Esophagus squamous epithelium (tissue), 4 donors: ENCODE results near the gene NLRP12.
A peak's percentile ranks its signal among the peaks of the same experiment; 100 is the strongest.

Experiments
- POLR2A ChIP-seq, 4 donors: fragments of 450-650 bp; IDR thresholded peaks; one replicate each; pipeline ENCODE4 v1.6.1; 2017; ENCODE audit warnings: antibody characterized with exemption in 4 of 4, mild to moderate bottlenecking in 4 of 4, moderate library complexity in 3 of 4
- TF ChIP-seq, protein P1 (sequence below), 6 experiments: fragments of 450-650 bp in 4 of 6; fragments of 200-600 bp in 2 of 6; sonication (generic) in 2 of 6; IDR thresholded peaks; one replicate each; pipeline ENCODE4 v1.5.1; 2016 to 2019; ENCODE audit warnings: antibody characterized with exemption in 6 of 6, mild to moderate bottlenecking in 4 of 6, moderate library complexity in 4 of 6

DNA sequence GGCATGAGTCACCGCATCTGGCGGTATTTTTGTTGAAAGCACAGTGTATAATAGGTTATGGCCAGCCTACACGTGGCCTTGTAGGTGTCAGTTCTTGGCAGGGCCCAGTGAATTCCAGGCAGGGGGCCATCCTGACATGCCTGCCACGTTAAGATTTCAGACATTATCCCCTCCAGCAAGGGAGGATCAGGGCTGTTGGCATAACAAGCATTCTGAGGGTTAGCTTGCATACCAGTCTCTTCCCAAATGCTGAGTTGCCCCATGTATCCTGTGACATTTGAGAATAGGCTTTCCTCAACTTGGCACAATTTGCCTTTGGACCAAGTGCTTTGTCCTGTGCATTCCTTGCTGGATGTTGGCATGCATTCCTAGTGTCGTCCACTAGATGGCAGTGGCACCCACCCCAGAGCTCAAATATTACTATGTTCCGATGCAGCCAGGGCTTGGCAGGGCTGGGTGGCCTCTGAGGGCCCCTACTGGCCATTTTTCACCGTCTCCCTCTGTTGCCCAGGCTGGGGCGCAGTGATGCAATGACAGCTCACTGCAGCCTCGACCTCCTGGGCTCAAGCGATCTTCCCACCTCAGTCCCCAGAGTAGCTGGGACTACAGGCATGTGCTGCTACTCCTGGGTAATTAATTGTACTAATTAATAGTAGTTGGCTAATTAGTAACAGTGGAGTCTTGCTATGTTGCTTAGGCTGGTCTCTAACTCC, 31.2 kb downstream of the NLRP12 start:
- TF ChIP-seq POLR2A (IDR thresholded peaks at IDR 0.05): no peak
- TF ChIP-seq, protein P1, sequence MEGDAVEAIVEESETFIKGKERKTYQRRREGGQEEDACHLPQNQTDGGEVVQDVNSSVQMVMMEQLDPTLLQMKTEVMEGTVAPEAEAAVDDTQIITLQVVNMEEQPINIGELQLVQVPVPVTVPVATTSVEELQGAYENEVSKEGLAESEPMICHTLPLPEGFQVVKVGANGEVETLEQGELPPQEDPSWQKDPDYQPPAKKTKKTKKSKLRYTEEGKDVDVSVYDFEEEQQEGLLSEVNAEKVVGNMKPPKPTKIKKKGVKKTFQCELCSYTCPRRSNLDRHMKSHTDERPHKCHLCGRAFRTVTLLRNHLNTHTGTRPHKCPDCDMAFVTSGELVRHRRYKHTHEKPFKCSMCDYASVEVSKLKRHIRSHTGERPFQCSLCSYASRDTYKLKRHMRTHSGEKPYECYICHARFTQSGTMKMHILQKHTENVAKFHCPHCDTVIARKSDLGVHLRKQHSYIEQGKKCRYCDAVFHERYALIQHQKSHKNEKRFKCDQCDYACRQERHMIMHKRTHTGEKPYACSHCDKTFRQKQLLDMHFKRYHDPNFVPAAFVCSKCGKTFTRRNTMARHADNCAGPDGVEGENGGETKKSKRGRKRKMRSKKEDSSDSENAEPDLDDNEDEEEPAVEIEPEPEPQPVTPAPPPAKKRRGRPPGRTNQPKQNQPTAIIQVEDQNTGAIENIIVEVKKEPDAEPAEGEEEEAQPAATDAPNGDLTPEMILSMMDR (IDR thresholded peaks at IDR 0.05): peak; percentile 82 to 97 (median 92)
